Neural cell (in vitro differentiated cells): ENCODE measurements around the gene HORMAD2. TPM values are rescaled to one million over a fixed set of nuclear protein-coding genes. Genes with fewer than 3 reads are reported as not detected.

Source experiments
- H2AFZ ChIP-seq: fragments of 200-600, 300-800 bp; sonication (generic), shearing (Covaris generic); 2 replicates; pipeline ENCODE4 v1.6.0; 2014; ENCODE audit warnings: low read depth, mild to moderate bottlenecking, antibody characterized with exemption, low read length, moderate library complexity
- H3F3A ChIP-seq: fragments of 200-600 bp; shearing (Covaris generic); 2 replicates; pipeline ENCODE4 v1.6.1; 2016; ENCODE audit warnings: mild to moderate bottlenecking, moderate library complexity, mixed read lengths, antibody characterized with exemption, low read length; ENCODE audit not compliant: insufficient read depth, poor library complexity, severe bottlenecking
- H3K27ac ChIP-seq: fragments of 200-600, 300-800 bp; sonication (generic), shearing (Covaris generic); 2 replicates; pipeline ENCODE4 v1.5.1; 2014; ENCODE audit warnings: mild to moderate bottlenecking, low read length, moderate library complexity
- H3K27me3 ChIP-seq: fragments of 300-800, 200-600 bp; sonication (generic), shearing (Covaris generic); 2 replicates; pipeline ENCODE4 v1.6.0; 2014; ENCODE audit warnings: mild to moderate bottlenecking, low read depth, low read length, moderate library complexity; ENCODE audit not compliant: insufficient read depth
- H3K36me3 ChIP-seq: fragments of 300-800, 200-600 bp; sonication (generic), shearing (Covaris generic); 2 replicates; pipeline ENCODE4 v1.5.1; 2014; ENCODE audit warnings: mild to moderate bottlenecking, antibody characterized with exemption, low read length, moderate library complexity; ENCODE audit not compliant: insufficient read depth
- H3K4me2 ChIP-seq: fragments of 300-800, 200-600 bp; sonication (generic), shearing (Covaris generic); 2 replicates; pipeline ENCODE4 v1.6.0; 2014; ENCODE audit warnings: mild to moderate bottlenecking, low read length
- H3K4me3 ChIP-seq: fragments of 300-800, 200-600 bp; sonication (generic), shearing (Covaris generic); 2 replicates; pipeline ENCODE4 v1.5.1; 2014; ENCODE audit warnings: mild to moderate bottlenecking, low read length, moderate library complexity
- H3K79me2 ChIP-seq: fragments of 200-600 bp; shearing (Covaris generic); replicated peaks from 2 replicates; pipeline ENCODE4 v1.6.0; 2014; ENCODE audit warnings: mild to moderate bottlenecking, low read length, moderate library complexity; ENCODE audit not compliant: insufficient read depth
- H3K9ac ChIP-seq: fragments of 300-800, 200-600 bp; sonication (generic), shearing (Covaris generic); 2 replicates; pipeline ENCODE4 v1.6.1; 2016; ENCODE audit warnings: mild to moderate bottlenecking, low read length, mixed read lengths
- H3K9me2 ChIP-seq: fragments of 200-600 bp; shearing (Covaris generic); 2 replicates; pipeline ENCODE4 v1.6.1; 2016; ENCODE audit warnings: mild to moderate bottlenecking, low read length, mixed read lengths; ENCODE audit not compliant: insufficient read depth
- H3K9me3 ChIP-seq: fragments of 200-600, 300-800 bp; sonication (generic), shearing (Covaris generic); 2 replicates; pipeline ENCODE4 v1.6.1; 2016; ENCODE audit warnings: mild to moderate bottlenecking, mixed run types, low read length, moderate library complexity, mixed read lengths
- H4K20me1 ChIP-seq: fragments of 200-600 bp; shearing (Covaris generic); 2 replicates; pipeline ENCODE4 v1.6.1; 2016; ENCODE audit warnings: mild to moderate bottlenecking, mixed run types; ENCODE audit not compliant: insufficient read depth
- EP300 ChIP-seq: fragments of 450-650 bp; conservative IDR thresholded peaks from 2 replicates; pipeline ENCODE4 v1.6.1; 2014; ENCODE audit warnings: antibody characterized with exemption, mild to moderate bottlenecking, moderate library complexity; ENCODE audit not compliant: poor library complexity, severe bottlenecking
- EZH2 ChIP-seq: fragments of 200-600, 300-800 bp; shearing (Covaris generic), sonication (generic); IDR thresholded peaks from 2 replicates; pipeline ENCODE4 v1.6.1; 2014; ENCODE audit warnings: antibody characterized with exemption, low read length, borderline replicate concordance, mild to moderate bottlenecking; ENCODE audit not compliant: insufficient read depth, poor library complexity, severe bottlenecking
- MXI1 ChIP-seq: fragments of 450-650 bp; conservative IDR thresholded peaks from 2 replicates; pipeline ENCODE4 v1.6.1; 2014; ENCODE audit warnings: antibody characterized with exemption, mild to moderate bottlenecking; ENCODE audit not compliant: poor library complexity, severe bottlenecking
- POLR2AphosphoS5 ChIP-seq: IDR thresholded peaks from 2 replicates; pipeline ENCODE4 v1.6.1; 2012
- RAD21 ChIP-seq: fragments of 450-650 bp; conservative IDR thresholded peaks from 2 replicates; pipeline ENCODE4 v1.6.1; 2014; ENCODE audit warnings: antibody characterized with exemption, mild to moderate bottlenecking, moderate library complexity
- SMC3 ChIP-seq: fragments of 450-650 bp; conservative IDR thresholded peaks from 2 replicates; pipeline ENCODE4 v1.6.1; 2014; ENCODE audit warnings: antibody characterized with exemption, mild to moderate bottlenecking, moderate library complexity; ENCODE audit not compliant: poor library complexity
- TAF1 ChIP-seq: IDR thresholded peaks from 2 replicates; pipeline ENCODE4 v1.6.1; 2012; ENCODE audit warnings: low read depth
- polyA plus RNA-seq: library from polyadenylated mRNA; depleted of rRNA; stranded (reverse); fragments of >200 nt; gene quantifications from 2 replicates; pipeline ENCODE4 v1.2.3, GENCODE V29; 2014
- TF ChIP-seq, protein P1 (sequence below): IDR thresholded peaks from 2 replicates; pipeline ENCODE4 v1.6.1; 2012; ENCODE audit warnings: borderline replicate concordance
- TF ChIP-seq, protein P2 (sequence below): fragments of 450-650 bp; IDR thresholded peaks from 2 replicates; pipeline ENCODE4 v1.5.1; 2014; ENCODE audit warnings: antibody characterized with exemption, mild to moderate bottlenecking, moderate library complexity; ENCODE audit not compliant: poor library complexity, severe bottlenecking

The HORMAD2 gene
- polyA plus RNA-seq, 1 donor from 2014 or later: 1.2 TPM

GRCh38 chr22:30193031-30193775 is 112.9 kb downstream of the HORMAD2 start:
- no peaks in the 10 kb centered on the region for H3K9me3 ChIP-seq
- no peak overlapping the region for H2AFZ ChIP-seq
- TF ChIP-seq SMC3: no peak

GRCh38 chr22:30195245-30196140 is 115.2 kb downstream of the HORMAD2 start:
- H3K4me2 ChIP-seq: no peak overlapping the region
- TF ChIP-seq SMC3: no peak
- TF ChIP-seq POLR2AphosphoS5: no peak
- TF ChIP-seq, protein P1, sequence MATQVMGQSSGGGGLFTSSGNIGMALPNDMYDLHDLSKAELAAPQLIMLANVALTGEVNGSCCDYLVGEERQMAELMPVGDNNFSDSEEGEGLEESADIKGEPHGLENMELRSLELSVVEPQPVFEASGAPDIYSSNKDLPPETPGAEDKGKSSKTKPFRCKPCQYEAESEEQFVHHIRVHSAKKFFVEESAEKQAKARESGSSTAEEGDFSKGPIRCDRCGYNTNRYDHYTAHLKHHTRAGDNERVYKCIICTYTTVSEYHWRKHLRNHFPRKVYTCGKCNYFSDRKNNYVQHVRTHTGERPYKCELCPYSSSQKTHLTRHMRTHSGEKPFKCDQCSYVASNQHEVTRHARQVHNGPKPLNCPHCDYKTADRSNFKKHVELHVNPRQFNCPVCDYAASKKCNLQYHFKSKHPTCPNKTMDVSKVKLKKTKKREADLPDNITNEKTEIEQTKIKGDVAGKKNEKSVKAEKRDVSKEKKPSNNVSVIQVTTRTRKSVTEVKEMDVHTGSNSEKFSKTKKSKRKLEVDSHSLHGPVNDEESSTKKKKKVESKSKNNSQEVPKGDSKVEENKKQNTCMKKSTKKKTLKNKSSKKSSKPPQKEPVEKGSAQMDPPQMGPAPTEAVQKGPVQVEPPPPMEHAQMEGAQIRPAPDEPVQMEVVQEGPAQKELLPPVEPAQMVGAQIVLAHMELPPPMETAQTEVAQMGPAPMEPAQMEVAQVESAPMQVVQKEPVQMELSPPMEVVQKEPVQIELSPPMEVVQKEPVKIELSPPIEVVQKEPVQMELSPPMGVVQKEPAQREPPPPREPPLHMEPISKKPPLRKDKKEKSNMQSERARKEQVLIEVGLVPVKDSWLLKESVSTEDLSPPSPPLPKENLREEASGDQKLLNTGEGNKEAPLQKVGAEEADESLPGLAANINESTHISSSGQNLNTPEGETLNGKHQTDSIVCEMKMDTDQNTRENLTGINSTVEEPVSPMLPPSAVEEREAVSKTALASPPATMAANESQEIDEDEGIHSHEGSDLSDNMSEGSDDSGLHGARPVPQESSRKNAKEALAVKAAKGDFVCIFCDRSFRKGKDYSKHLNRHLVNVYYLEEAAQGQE: no peak
- TF ChIP-seq RAD21: no peak
- TF ChIP-seq, protein P2, sequence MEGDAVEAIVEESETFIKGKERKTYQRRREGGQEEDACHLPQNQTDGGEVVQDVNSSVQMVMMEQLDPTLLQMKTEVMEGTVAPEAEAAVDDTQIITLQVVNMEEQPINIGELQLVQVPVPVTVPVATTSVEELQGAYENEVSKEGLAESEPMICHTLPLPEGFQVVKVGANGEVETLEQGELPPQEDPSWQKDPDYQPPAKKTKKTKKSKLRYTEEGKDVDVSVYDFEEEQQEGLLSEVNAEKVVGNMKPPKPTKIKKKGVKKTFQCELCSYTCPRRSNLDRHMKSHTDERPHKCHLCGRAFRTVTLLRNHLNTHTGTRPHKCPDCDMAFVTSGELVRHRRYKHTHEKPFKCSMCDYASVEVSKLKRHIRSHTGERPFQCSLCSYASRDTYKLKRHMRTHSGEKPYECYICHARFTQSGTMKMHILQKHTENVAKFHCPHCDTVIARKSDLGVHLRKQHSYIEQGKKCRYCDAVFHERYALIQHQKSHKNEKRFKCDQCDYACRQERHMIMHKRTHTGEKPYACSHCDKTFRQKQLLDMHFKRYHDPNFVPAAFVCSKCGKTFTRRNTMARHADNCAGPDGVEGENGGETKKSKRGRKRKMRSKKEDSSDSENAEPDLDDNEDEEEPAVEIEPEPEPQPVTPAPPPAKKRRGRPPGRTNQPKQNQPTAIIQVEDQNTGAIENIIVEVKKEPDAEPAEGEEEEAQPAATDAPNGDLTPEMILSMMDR: no peak
- TF ChIP-seq MXI1: no peak
- no peak for TF ChIP-seq TAF1
- TF ChIP-seq EZH2: no peak
- no peak for TF ChIP-seq EP300
- H3K9ac ChIP-seq: no peak overlapping the region
- no peak overlapping the region for H3K27ac ChIP-seq
- H3F3A ChIP-seq: no peaks in the 10 kb centered on the region
- no peaks in the 10 kb centered on the region for H3K79me2 ChIP-seq
- no peaks in the 10 kb centered on the region for H3K9me3 ChIP-seq
- no peaks in the 10 kb centered on the region for H4K20me1 ChIP-seq
- H3K4me3 ChIP-seq: no peak overlapping the region
- H3K36me3 ChIP-seq: no peaks in the 10 kb centered on the region
- no peaks in the 10 kb centered on the region for H3K27me3 ChIP-seq
- no peak overlapping the region for H2AFZ ChIP-seq
- H3K9me2 ChIP-seq: no peaks in the 10 kb centered on the region

More at GRCh38 chr22:30193031-30193775, 112.9 kb downstream of the HORMAD2 start:
- no peak overlapping the region for H3K27ac ChIP-seq
- no peaks in the 10 kb centered on the region for H3K9me2 ChIP-seq
- no peaks in the 10 kb centered on the region for H3K79me2 ChIP-seq
- no peaks in the 10 kb centered on the region for H3F3A ChIP-seq
- H3K27me3 ChIP-seq: no peaks in the 10 kb centered on the region
- no peaks in the 10 kb centered on the region for H3K36me3 ChIP-seq
- H3K4me2 ChIP-seq: no peak overlapping the region
- no peak overlapping the region for H3K9ac ChIP-seq
- H4K20me1 ChIP-seq: no peaks in the 10 kb centered on the region
- H3K4me3 ChIP-seq: no peak overlapping the region
